Karpas-422 (cell line): ENCODE results near the gene RRN3. TPM values are rescaled to one million over a fixed set of nuclear protein-coding genes. Genes with fewer than 3 reads are reported as not detected.
"Not testable (repeated sequence)": the region's sequence is repeated elsewhere in the genome, so short reads cannot be mapped to it uniquely, and the experiment has no call there.

Source experiments
- DNase-seq: peaks from one replicate; pipeline ENCODE4 v3.0.0-alpha.2; 2015
- H2AFZ ChIP-seq: fragments of 200-600 bp; sonication (generic); 2 replicates; pipeline ENCODE4 v1.6.1; 2014; ENCODE audit warnings: antibody characterized with exemption, low read length, mixed read lengths
- H3K27ac ChIP-seq: fragments of 200-600 bp; sonication (generic); 2 replicates; pipeline ENCODE4 v1.5.1; 2014; ENCODE audit warnings: mild to moderate bottlenecking, low read length, moderate library complexity
- H3K27me3 ChIP-seq: fragments of 200-600 bp; sonication (generic); 2 replicates; pipeline ENCODE4 v1.6.1; 2014; ENCODE audit warnings: low read length, mixed read lengths
- H3K36me3 ChIP-seq: fragments of 200-600 bp; sonication (generic); 2 replicates; pipeline ENCODE4 v1.6.1; 2014; ENCODE audit warnings: low read length, mixed read lengths; ENCODE audit not compliant: insufficient read depth
- H3K4me1 ChIP-seq: fragments of 200-600 bp; sonication (generic); 2 replicates; pipeline ENCODE4 v1.6.1; 2014; ENCODE audit warnings: mild to moderate bottlenecking, low read length, mixed read lengths
- H3K4me2 ChIP-seq: fragments of 200-600 bp; sonication (generic); 2 replicates; pipeline ENCODE4 v1.6.1; 2014; ENCODE audit warnings: low read length, low read depth, mild to moderate bottlenecking; ENCODE audit not compliant: poor library complexity, severe bottlenecking
- H3K4me3 ChIP-seq: fragments of 200-600 bp; sonication (generic); 2 replicates; pipeline ENCODE4 v1.5.1; 2014; ENCODE audit warnings: mild to moderate bottlenecking, antibody characterized with exemption, low read length, mixed read lengths
- H3K79me2 ChIP-seq: fragments of 200-600 bp; sonication (generic); 2 replicates; pipeline ENCODE4 v1.6.1; 2014; ENCODE audit warnings: mild to moderate bottlenecking, low read length, mixed read lengths
- H3K9ac ChIP-seq: fragments of 200-600 bp; sonication (generic); 2 replicates; pipeline ENCODE4 v1.6.0; 2014; ENCODE audit warnings: low read length
- H3K9me2 ChIP-seq: fragments of 200-600 bp; sonication (generic), shearing (Covaris generic); replicated peaks from 2 replicates; pipeline ENCODE4 v1.6.0; 2014; ENCODE audit warnings: mild to moderate bottlenecking, low read length, moderate library complexity; ENCODE audit not compliant: insufficient read depth
- H3K9me3 ChIP-seq: fragments of 300-700, 200-600 bp; sonication (generic); 2 replicates; pipeline ENCODE4 v1.6.1; 2014; ENCODE audit warnings: low read length, mixed read lengths
- H4K20me1 ChIP-seq: fragments of 200-600 bp; sonication (generic); 2 replicates; pipeline ENCODE4 v1.6.1; 2014; ENCODE audit warnings: mild to moderate bottlenecking, antibody characterized with exemption, low read length, low read depth; ENCODE audit not compliant: insufficient read depth
- total RNA-seq: library from RNA; depleted of rRNA; stranded (reverse); fragments of >200 nt; shearing (Covaris generic); gene quantifications from 2 replicates; pipeline ENCODE4 v1.2.3, GENCODE V29; 2014; ENCODE audit warnings: low replicate concordance

The RRN3 gene
- total RNA-seq, 1 experiment from 2014 or later, result 36.0 TPM

GRCh38 chr16:15055141-15056053, 38.7 kb downstream of the RRN3 start:
- Histone ChIP-seq H3K4me3 (peak overlapping the region; percentile 85), H2AFZ (peak overlapping the region; percentile 91), H3K9ac (peak overlapping the region; percentile 79), H3K9me2 (no peaks in the 10 kb centered on the region), H3K27ac (no peak overlapping the region), H4K20me1 (0 out of 2 replicates have a peak, but pooled peaks cover 3% of the 10 kb centered on the region), H3K36me3 (peaks cover 16% of the 10 kb centered on the region; the same call in 1 of the 2 replicates), H3K4me1 (peaks cover 13% of the 10 kb centered on the region), H3K79me2 (no peaks in the 10 kb centered on the region), H3K9me3 (no peaks in the 10 kb centered on the region), H3K4me2 (peak overlapping the region; percentile 86), H3K27me3 (no peaks in the 10 kb centered on the region)
- DNase-seq, result peak; percentile 87

GRCh38 chr16:15054357-15055140, 39.5 kb downstream of the RRN3 start:
- no peaks in the 10 kb centered on the region for H3K9me2 ChIP-seq
- no peaks in the 10 kb centered on the region for H3K9me3 ChIP-seq
- peaks cover 7% of the 10 kb centered on the region; the same call in 1 of the 2 replicates for H3K36me3 ChIP-seq
- no peak overlapping the region for H2AFZ ChIP-seq
- H3K27me3 ChIP-seq, result no peaks in the 10 kb centered on the region
- H3K79me2 ChIP-seq, result no peaks in the 10 kb centered on the region
- DNase-seq, result no peak
- 0 out of 2 replicates have a peak, but pooled peaks cover 3% of the 10 kb centered on the region for H4K20me1 ChIP-seq
- H3K27ac ChIP-seq, result no peak overlapping the region
- peak overlapping the region; percentile 85; the same call in 1 of the 2 replicates for H3K4me3 ChIP-seq
- peak overlapping the region; percentile 86 for H3K4me2 ChIP-seq
- H3K9ac ChIP-seq, result peak overlapping the region; percentile 79
- peaks cover 13% of the 10 kb centered on the region for H3K4me1 ChIP-seq

- Histone ChIP-seq H3K9me2 (no peaks in the 10 kb centered on the region), H3K9me3 (no peaks in the 10 kb centered on the region), H3K36me3 (peaks cover under 1% of the 10 kb centered on the region; the same call in 1 of the 2 replicates), H3K4me2 (no peak overlapping the region), H2AFZ (no peak overlapping the region), H3K79me2 (no peaks in the 10 kb centered on the region), H3K4me3 (no peak overlapping the region), H3K27ac (no peak overlapping the region), H3K4me1 (peaks cover 13% of the 10 kb centered on the region), H3K9ac (no peak overlapping the region), H3K27me3 (no peaks in the 10 kb centered on the region), H4K20me1 (0 out of 2 replicates have a peak, but pooled peaks cover 3% of the 10 kb centered on the region)
- no peak for DNase-seq
Observed at GRCh38 chr16:15053904-15054303, 40.2 kb downstream of the RRN3 start.

GRCh38 chr16:15052747-15053476, 41.2 kb downstream of the RRN3 start:
- Histone ChIP-seq H3K27me3 (no peaks in the 10 kb centered on the region), H3K9me2 (no peaks in the 10 kb centered on the region), H3K27ac (no peak overlapping the region), H3K4me1 (peaks cover 13% of the 10 kb centered on the region), H3K4me2 (no peak overlapping the region), H3K9me3 (no peaks in the 10 kb centered on the region), H3K9ac (no peak overlapping the region), H2AFZ (no peak overlapping the region), H4K20me1 (0 out of 2 replicates have a peak, but pooled peaks cover 3% of the 10 kb centered on the region), H3K79me2 (no peaks in the 10 kb centered on the region), H3K36me3 (no peaks in the 10 kb centered on the region), H3K4me3 (no peak overlapping the region)
- no peak for DNase-seq

GRCh38 chr16:15051387-15051951, 42.6 kb downstream of the RRN3 start:
- no peak overlapping the region for H3K9ac ChIP-seq
- H4K20me1 ChIP-seq, result no peaks in the 10 kb centered on the region
- no peaks in the 10 kb centered on the region for H3K27me3 ChIP-seq
- DNase-seq, result no peak
- no peaks in the 10 kb centered on the region for H3K36me3 ChIP-seq
- peaks cover 12% of the 10 kb centered on the region for H3K4me1 ChIP-seq
- H3K79me2 ChIP-seq, result no peaks in the 10 kb centered on the region
- no peaks in the 10 kb centered on the region for H3K9me2 ChIP-seq
- no peak overlapping the region for H3K27ac ChIP-seq
- H3K4me2 ChIP-seq, result no peak overlapping the region
- H2AFZ ChIP-seq, result no peak overlapping the region
- no peak overlapping the region for H3K4me3 ChIP-seq
- no peaks in the 10 kb centered on the region for H3K9me3 ChIP-seq

GRCh38 chr16:15050440-15050839, 43.6 kb downstream of the RRN3 start:
- not testable (repeated sequence) for H4K20me1 ChIP-seq, H3K27me3 ChIP-seq, H3K9me3 ChIP-seq, H3K4me1 ChIP-seq, H2AFZ ChIP-seq, H3K9ac ChIP-seq, H3K79me2 ChIP-seq, DNase-seq, H3K4me3 ChIP-seq, H3K9me2 ChIP-seq, H3K4me2 ChIP-seq, H3K27ac ChIP-seq, H3K36me3 ChIP-seq

GRCh38 chr16:15049581-15050180, 44.4 kb downstream of the RRN3 start:
- H3K4me2 ChIP-seq, result no peak overlapping the region
- no peaks in the 10 kb centered on the region for H4K20me1 ChIP-seq
- no peaks in the 10 kb centered on the region for H3K36me3 ChIP-seq
- H3K27ac ChIP-seq, result no peak overlapping the region
- no peaks in the 10 kb centered on the region for H3K27me3 ChIP-seq
- H2AFZ ChIP-seq, result no peak overlapping the region
- no peaks in the 10 kb centered on the region for H3K9me3 ChIP-seq
- H3K79me2 ChIP-seq, result no peaks in the 10 kb centered on the region
- H3K9me2 ChIP-seq, result no peaks in the 10 kb centered on the region
- H3K4me3 ChIP-seq, result no peak overlapping the region
- H3K9ac ChIP-seq, result no peak overlapping the region
- no peaks in the 10 kb centered on the region for H3K4me1 ChIP-seq
- no peak for DNase-seq
